Mesenchymal stem cell (in vitro differentiated cells and primary cell): ENCODE results near the gene TNFRSF14.

ENCODE experiments used
- DNase-seq: peaks from one replicate; pipeline ENCODE4 v3.0.0-alpha.2; 2013
- H2AFZ ChIP-seq: one replicate; pipeline ENCODE4 v1.6.1; 2013; ENCODE audit warnings: low read depth, mild to moderate bottlenecking, control low read depth, inconsistent platforms, low read length, moderate library complexity
- H2AK5ac ChIP-seq: 2 replicates; pipeline ENCODE4 v1.6.1; 2013; ENCODE audit warnings: low read length, moderate library complexity, mild to moderate bottlenecking, inconsistent platforms; ENCODE audit not compliant: severe bottlenecking
- H2BK120ac ChIP-seq: one replicate; pipeline ENCODE4 v1.6.1; 2013; ENCODE audit warnings: low read depth, mild to moderate bottlenecking, inconsistent platforms, low read length, moderate library complexity
- H2BK12ac ChIP-seq, 2 experiments: one replicate each; pipeline ENCODE4 v1.6.1; 2013; ENCODE audit warnings: inconsistent platforms in 2 of 2, low read length in 2 of 2, mild to moderate bottlenecking in 2 of 2, moderate library complexity in 2 of 2, control low read depth in 1 of 2
- H2BK15ac ChIP-seq: one replicate; pipeline ENCODE4 v1.6.1; 2013; ENCODE audit warnings: mild to moderate bottlenecking, low read depth, inconsistent platforms; ENCODE audit not compliant: poor library complexity, severe bottlenecking
- H2BK5ac ChIP-seq: 2 replicates; pipeline ENCODE4 v1.6.1; 2013; ENCODE audit warnings: low read depth, mild to moderate bottlenecking, low read length, control low read depth, inconsistent platforms; ENCODE audit not compliant: poor library complexity, severe bottlenecking
- H3K14ac ChIP-seq, 2 experiments: one replicate each; pipeline ENCODE4 v1.6.1; 2013; ENCODE audit warnings: inconsistent platforms in 2 of 2, low read length in 2 of 2, control low read depth in 1 of 2, mild to moderate bottlenecking in 1 of 2, moderate library complexity in 1 of 2
- H3K18ac ChIP-seq, 2 experiments: one replicate each; pipeline ENCODE4 v1.6.1; 2013; ENCODE audit warnings: inconsistent platforms in 2 of 2, low read length in 2 of 2, control low read depth in 1 of 2, low read depth in 1 of 2, mild to moderate bottlenecking in 1 of 2
- H3K23ac ChIP-seq, 2 experiments: one replicate each; pipeline ENCODE4 v1.6.1; 2013; ENCODE audit warnings: inconsistent platforms in 2 of 2, low read length in 2 of 2, mild to moderate bottlenecking in 2 of 2, moderate library complexity in 2 of 2, control low read depth in 1 of 2
- H3K27ac ChIP-seq: 2 replicates; pipeline ENCODE4 v1.5.1; 2013; ENCODE audit warnings: mild to moderate bottlenecking, moderate library complexity, low read length, control low read depth, inconsistent platforms; ENCODE audit not compliant: poor library complexity, severe bottlenecking
- H3K27me3 ChIP-seq, 2 experiments: 2 replicates each; pipeline versions ENCODE4 v1.6.1 to v1.7.0; 2013; ENCODE audit warnings: low read length in 2 of 2, mild to moderate bottlenecking in 2 of 2, moderate library complexity in 2 of 2, control low read depth in 1 of 2, inconsistent platforms in 1 of 2; ENCODE audit not compliant: control insufficient read depth in 1 of 2, insufficient read depth in 1 of 2
- H3K36me3 ChIP-seq, 2 experiments: 2 replicates each; pipeline versions ENCODE4 v1.6.1 to v1.7.0; 2013; ENCODE audit warnings: low read length in 2 of 2, control low read depth in 1 of 2, inconsistent platforms in 1 of 2, low read depth in 1 of 2, mild to moderate bottlenecking in 1 of 2; ENCODE audit not compliant: insufficient read depth in 2 of 2, control insufficient read depth in 1 of 2
- H3K4ac ChIP-seq, 2 experiments: one replicate each; pipeline ENCODE4 v1.6.1; 2013; ENCODE audit warnings: inconsistent platforms in 2 of 2, low read length in 2 of 2, mild to moderate bottlenecking in 2 of 2, moderate library complexity in 2 of 2, control low read depth in 1 of 2, low read depth in 1 of 2
- H3K4me1 ChIP-seq: 2 replicates; pipeline ENCODE4 v1.6.1; 2013; ENCODE audit warnings: low read depth, low read length, control low read depth; ENCODE audit not compliant: control insufficient read depth, insufficient read depth
- H3K4me2 ChIP-seq: 2 replicates; pipeline ENCODE4 v1.6.1; 2013; ENCODE audit warnings: low read length, mild to moderate bottlenecking, inconsistent platforms; ENCODE audit not compliant: poor library complexity, severe bottlenecking
- H3K4me3 ChIP-seq, 2 experiments: 2 replicates each; pipeline versions ENCODE4 v1.5.1 to v1.7.0; 2013; ENCODE audit warnings: low read length in 2 of 2, mild to moderate bottlenecking in 2 of 2, control low read depth in 1 of 2, low read depth in 1 of 2; ENCODE audit not compliant: insufficient read depth in 1 of 2
- H3K79me1 ChIP-seq: replicated peaks from 2 replicates; pipeline ENCODE4 v1.6.1; 2013; ENCODE audit warnings: mild to moderate bottlenecking, control low read depth, low read length, inconsistent platforms; ENCODE audit not compliant: poor library complexity, severe bottlenecking
- H3K9ac ChIP-seq: 2 replicates; pipeline ENCODE4 v1.7.0; 2013; ENCODE audit warnings: mild to moderate bottlenecking, low read length, moderate library complexity
- H3K9me3 ChIP-seq: 2 replicates; pipeline ENCODE4 v1.7.0; 2013; ENCODE audit warnings: mild to moderate bottlenecking, low read length; ENCODE audit not compliant: control insufficient read depth
- H4K8ac ChIP-seq: one replicate; pipeline ENCODE4 v1.6.1; 2013; ENCODE audit warnings: inconsistent platforms, mild to moderate bottlenecking, low read length, moderate library complexity
- H4K91ac ChIP-seq: one replicate; pipeline ENCODE4 v1.6.1; 2013; ENCODE audit warnings: mild to moderate bottlenecking, low read length, inconsistent platforms
- WGBS: methylation state at CpG from one replicate; pipeline ENCODE4 v1.1.7; 2013; ENCODE audit warnings: mixed read lengths; 5-methylcytosine and 5-hydroxymethylcytosine counted together

The TNFRSF14 gene

GRCh38 chr1:2519729-2520128, 36.4 kb upstream of the TNFRSF14 start:
- Histone ChIP-seq H4K8ac (no peak overlapping the region), H3K9me3 (no peaks in the 10 kb centered on the region), H2BK5ac (no peak overlapping the region), H3K79me1 (peaks cover 48% of the 10 kb centered on the region), H2BK120ac (no peak overlapping the region), H2BK12ac (no peak overlapping the region), H3K36me3 (peaks cover 57 to 81% of the 10 kb centered on the region in 2 experiments), H3K4me3 (no peak overlapping the region), H3K23ac (no peak overlapping the region), H3K4me2 (no peak overlapping the region), H3K9ac (no peak overlapping the region), H3K27me3 (no peaks in the 10 kb centered on the region), H2AK5ac (no peak overlapping the region), H3K4ac (no peak overlapping the region), H3K14ac (no peak overlapping the region), H3K4me1 (peaks cover 13% of the 10 kb centered on the region), H2AFZ (no peak overlapping the region), H4K91ac (no peak overlapping the region), H3K27ac (no peak overlapping the region), H2BK15ac (no peak overlapping the region), H3K18ac (no peak overlapping the region)
- 95% methylated on average over 30 of the region's 30 CpGs for WGBS
- DNase-seq, result no peak

DNA sequence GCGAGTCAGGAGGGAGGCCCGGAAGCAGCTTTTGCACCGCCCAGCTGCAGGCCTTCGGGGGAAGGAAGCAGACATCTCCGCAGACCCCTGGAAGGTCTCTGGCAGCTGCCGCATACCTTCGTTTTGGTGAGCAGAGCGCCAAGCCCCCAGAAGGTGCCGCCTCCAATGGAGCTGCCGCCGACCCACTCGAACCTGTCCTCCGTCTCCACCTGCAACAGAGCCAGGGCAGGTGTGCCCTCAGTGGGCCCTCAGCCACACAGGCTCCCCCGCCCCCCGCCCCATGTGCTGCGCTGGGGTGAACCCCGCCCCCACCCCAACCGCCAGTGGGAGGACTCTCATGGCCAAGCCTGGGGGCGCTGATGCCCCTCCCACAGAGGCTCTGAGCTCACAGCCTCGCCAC, 36.0 kb upstream of the TNFRSF14 start:
- Histone ChIP-seq H2BK15ac (no peak overlapping the region), H3K4me1 (peaks cover 18% of the 10 kb centered on the region), H3K4me2 (no peak overlapping the region), H3K9ac (no peak overlapping the region), H3K14ac (no peak overlapping the region), H3K79me1 (peaks cover 43% of the 10 kb centered on the region), H4K8ac (no peak overlapping the region), H2BK12ac (no peak overlapping the region), H3K23ac (no peak overlapping the region), H2AFZ (no peak overlapping the region), H3K4ac (no peak overlapping the region), H4K91ac (no peak overlapping the region), H3K36me3 (peaks cover 53 to 76% of the 10 kb centered on the region in 2 experiments), H2BK5ac (no peak overlapping the region), H3K9me3 (no peaks in the 10 kb centered on the region), H2BK120ac (no peak overlapping the region), H2AK5ac (no peak overlapping the region), H3K18ac (no peak overlapping the region), H3K27ac (no peak overlapping the region), H3K4me3 (no peak overlapping the region), H3K27me3 (no peaks in the 10 kb centered on the region)
- 94% methylated on average over 17 of the region's 20 CpGs for WGBS
- no peak for DNase-seq

DNA sequence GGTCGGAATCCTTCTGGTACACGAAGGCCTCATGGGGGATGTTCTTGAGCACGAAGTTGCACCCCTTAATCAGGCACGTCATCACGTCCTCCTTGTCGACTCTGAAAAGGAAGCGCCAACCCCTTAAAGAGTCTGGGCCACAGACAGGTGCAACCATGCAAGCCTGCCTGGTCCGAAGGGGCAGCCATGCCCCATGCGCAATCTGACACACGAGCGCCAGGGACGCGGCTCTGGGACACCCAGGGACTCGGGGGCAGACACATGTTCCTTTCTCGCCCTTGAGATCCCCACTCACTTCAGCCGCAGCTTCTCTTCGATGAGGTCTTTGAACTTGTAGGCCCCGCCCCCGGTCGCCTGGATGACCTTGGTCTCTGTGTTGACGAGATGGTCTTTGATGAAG, 35.4 kb upstream of the TNFRSF14 start:
- Histone ChIP-seq H3K14ac (no peak overlapping the region), H3K27ac (no peak overlapping the region), H3K4me2 (no peak overlapping the region), H3K4ac (no peak overlapping the region), H2BK12ac (no peak overlapping the region), H3K4me3 (no peak overlapping the region), H3K9ac (no peak overlapping the region), H3K18ac (no peak overlapping the region), H3K9me3 (no peaks in the 10 kb centered on the region), H3K27me3 (no peaks in the 10 kb centered on the region), H3K79me1 (peaks cover 40% of the 10 kb centered on the region), H4K8ac (no peak overlapping the region), H3K4me1 (peaks cover 22% of the 10 kb centered on the region), H2AK5ac (no peak overlapping the region), H2BK120ac (no peak overlapping the region), H2BK5ac (no peak overlapping the region), H2AFZ (no peak overlapping the region), H3K23ac (no peak overlapping the region), H4K91ac (no peak overlapping the region), H2BK15ac (no peak overlapping the region), H3K36me3 (peaks cover 50 to 70% of the 10 kb centered on the region in 2 experiments)
- 97% methylated on average over 21 of the region's 21 CpGs for WGBS
- no peak for DNase-seq

DNA sequence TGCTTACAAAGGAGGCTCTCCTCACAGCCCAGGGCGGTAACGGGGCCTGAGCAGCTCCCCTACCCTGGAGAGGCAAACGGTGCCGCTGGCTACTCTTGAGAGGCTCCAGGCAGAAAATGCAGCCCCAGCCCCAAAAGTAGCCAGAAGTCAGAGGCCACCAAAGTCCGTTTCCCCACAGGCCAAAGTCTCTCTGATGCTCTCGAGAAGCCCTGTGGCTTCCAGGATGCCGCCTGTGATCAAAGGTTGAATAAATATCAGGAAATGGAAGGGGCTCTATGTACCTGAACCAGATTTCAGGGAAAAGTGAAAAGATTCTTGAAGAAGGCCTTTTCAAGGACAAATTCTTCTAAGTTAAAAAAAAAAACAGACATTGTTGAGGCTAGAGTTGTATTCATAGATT, 33.9 kb upstream of the TNFRSF14 start:
- no peak overlapping the region for H3K23ac ChIP-seq
- H2BK12ac ChIP-seq, result no peak overlapping the region
- no peak overlapping the region for H2AK5ac ChIP-seq
- H3K4me2 ChIP-seq, result no peak overlapping the region
- H3K27ac ChIP-seq, result no peak overlapping the region
- no peak overlapping the region for H3K4ac ChIP-seq
- no peak overlapping the region for H3K4me3 ChIP-seq
- H4K8ac ChIP-seq, result no peak overlapping the region
- DNase-seq, result no peak
- 98% methylated on average over 7 of the region's 7 CpGs for WGBS
- peaks cover 28% of the 10 kb centered on the region for H3K79me1 ChIP-seq
- H3K4me1 ChIP-seq, result peaks cover 27% of the 10 kb centered on the region
- no peak overlapping the region for H3K14ac ChIP-seq
- no peak overlapping the region for H4K91ac ChIP-seq
- H3K27me3 ChIP-seq, result no peaks in the 10 kb centered on the region
- no peak overlapping the region for H2BK15ac ChIP-seq
- H2BK5ac ChIP-seq, result no peak overlapping the region
- no peaks in the 10 kb centered on the region for H3K9me3 ChIP-seq
- no peak overlapping the region for H2BK120ac ChIP-seq
- H3K36me3 ChIP-seq, result peaks cover 36 to 56% of the 10 kb centered on the region in 2 experiments
- no peak overlapping the region for H3K9ac ChIP-seq
- no peak overlapping the region for H3K18ac ChIP-seq
- H2AFZ ChIP-seq, result no peak overlapping the region
